Astrocyte (in vitro differentiated cells and primary cell): ENCODE measurements around the gene NFATC4. TPM values are rescaled to one million over a fixed set of nuclear protein-coding genes. Genes with fewer than 3 reads are reported as not detected.

Experiments used
- DNase-seq: peaks from one replicate; pipeline ENCODE4 v3.0.0-alpha.2; 2010; ENCODE audit warnings: low read depth
- FAIRE-seq: peaks from 2 replicates; lab custom pipeline; 2011; peaks lifted over from hg19 to GRCh38; lab: Jason Lieb, UNC
- H2AFZ ChIP-seq: 2 replicates; pipeline ENCODE4 v1.6.0; 2012; ENCODE audit warnings: low read depth, low read length, inconsistent platforms
- H3K27ac ChIP-seq: 2 replicates; pipeline ENCODE4 v1.5.1; 2011; ENCODE audit warnings: low read depth, low read length, inconsistent platforms
- H3K27me3 ChIP-seq: 2 replicates; pipeline ENCODE4 v1.6.0; 2011; ENCODE audit warnings: low read length, inconsistent platforms; ENCODE audit not compliant: insufficient read depth
- H3K36me3 ChIP-seq: 2 replicates; pipeline ENCODE4 v1.5.1; 2011; ENCODE audit warnings: low read length, inconsistent platforms; ENCODE audit not compliant: insufficient read depth
- H3K4me1 ChIP-seq: 2 replicates; pipeline ENCODE4 v1.5.1; 2011; ENCODE audit warnings: low read length, inconsistent platforms; ENCODE audit not compliant: insufficient read depth
- H3K4me2 ChIP-seq: 2 replicates; pipeline ENCODE4 v1.6.0; 2012; ENCODE audit warnings: low read length, inconsistent platforms
- H3K4me3 ChIP-seq: 2 replicates; pipeline ENCODE4 v1.5.1; 2011; ENCODE audit warnings: low read depth, mild to moderate bottlenecking, low read length, inconsistent platforms; ENCODE audit not compliant: insufficient read depth
- H3K79me2 ChIP-seq: 2 replicates; pipeline ENCODE4 v1.6.0; 2012; ENCODE audit warnings: mild to moderate bottlenecking, low read length, inconsistent platforms; ENCODE audit not compliant: insufficient read depth
- H3K9ac ChIP-seq: 2 replicates; pipeline ENCODE4 v1.6.0; 2012; ENCODE audit warnings: mild to moderate bottlenecking, low read length, inconsistent platforms
- H3K9me3 ChIP-seq: 2 replicates; pipeline ENCODE4 v1.5.1; 2012; ENCODE audit warnings: low read depth, mild to moderate bottlenecking, low read length, inconsistent platforms; ENCODE audit not compliant: insufficient read depth
- H4K20me1 ChIP-seq: 2 replicates; pipeline ENCODE4 v1.6.0; 2012; ENCODE audit warnings: low read length, inconsistent platforms; ENCODE audit not compliant: insufficient read depth
- H3K27ac Mint-ChIP-seq: one replicate; pipeline ENCODE4 v1.8.0; 2021; ENCODE audit warnings: mild to moderate bottlenecking, mixed read lengths; ENCODE audit not compliant: unreplicated experiment
- H3K27me3 Mint-ChIP-seq: one replicate; pipeline ENCODE4 v1.8.0; 2021; ENCODE audit warnings: low read depth, mixed read lengths; ENCODE audit not compliant: unreplicated experiment
- H3K36me3 Mint-ChIP-seq: one replicate; pipeline ENCODE4 v1.8.0; 2021; ENCODE audit warnings: low read depth, mixed read lengths; ENCODE audit not compliant: unreplicated experiment
- H3K4me1 Mint-ChIP-seq: one replicate; pipeline ENCODE4 v1.8.0; 2021; ENCODE audit warnings: low read depth, mixed read lengths; ENCODE audit not compliant: unreplicated experiment
- H3K4me3 Mint-ChIP-seq: one replicate; pipeline ENCODE4 v1.8.0; 2021; ENCODE audit warnings: mild to moderate bottlenecking, moderate library complexity, mixed read lengths; ENCODE audit not compliant: unreplicated experiment
- H3K9me3 Mint-ChIP-seq: one replicate; pipeline ENCODE4 v1.8.0; 2021; ENCODE audit warnings: mild to moderate bottlenecking, mixed read lengths; ENCODE audit not compliant: unreplicated experiment
- EZH2 ChIP-seq: IDR thresholded peaks from 2 replicates; pipeline ENCODE4 v1.6.1; 2012; ENCODE audit warnings: mild to moderate bottlenecking, low read length, inconsistent platforms; ENCODE audit not compliant: insufficient read depth
- total RNA-seq: library from RNA; stranded (reverse); gene quantifications from 2 replicates; pipeline ENCODE4 v1.2.1, GENCODE V29; 2021
- TF ChIP-seq, protein P1 (sequence below): IDR thresholded peaks from 2 replicates; pipeline ENCODE4 v1.5.1; 2011; ENCODE audit warnings: low read depth, mild to moderate bottlenecking, inconsistent platforms, low read length, moderate library complexity; ENCODE audit not compliant: insufficient read depth

NFATC4 gene
- total RNA-seq, 1 donor from 2014 or later, result 61.9 TPM

DNA sequence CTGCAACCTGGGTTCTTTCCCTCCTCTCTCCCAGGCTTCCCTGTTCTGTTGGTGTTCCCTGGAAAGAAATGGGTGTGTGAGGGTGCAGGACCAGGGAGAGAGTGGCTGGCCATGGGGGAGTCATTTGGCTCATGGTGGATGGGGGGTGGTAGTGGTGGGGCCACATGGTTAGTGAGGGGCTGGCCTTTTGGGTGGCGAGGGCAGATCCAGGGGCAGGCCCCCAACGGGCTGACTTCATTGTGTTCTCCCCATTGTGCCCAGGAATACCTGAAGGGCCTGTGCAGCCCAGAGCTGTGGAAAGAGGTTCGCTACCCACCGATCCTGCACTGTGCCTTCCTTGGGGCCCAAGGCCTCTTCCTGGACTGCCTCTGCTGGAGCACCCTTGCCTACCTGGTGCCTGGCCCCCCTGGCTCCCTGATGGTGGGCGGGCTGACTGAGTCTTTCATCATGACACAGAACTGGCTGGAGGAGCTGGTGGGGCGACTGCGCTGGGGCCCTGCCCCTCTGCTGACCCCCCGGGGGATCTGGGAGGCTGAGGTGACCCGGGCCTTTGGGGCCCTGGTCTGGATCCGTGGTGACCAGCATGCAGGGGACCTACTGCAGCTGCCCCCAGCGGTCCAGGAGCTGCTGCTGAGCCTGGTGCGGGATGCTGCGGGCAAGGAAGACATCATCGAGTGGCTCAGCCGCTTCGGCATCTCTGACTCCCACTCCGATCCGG lies 39.8 kb downstream of the NFATC4 start:
- H3K27me3 Mint-ChIP-seq, result peaks cover 2% of the 10 kb centered on the region
- Histone ChIP-seq H3K27me3 (peaks cover 3% of the 10 kb centered on the region), H2AFZ (no peak overlapping the region), H3K79me2 (no peaks in the 10 kb centered on the region), H3K36me3 (no peaks in the 10 kb centered on the region), H3K4me1 (peaks cover 4% of the 10 kb centered on the region), H4K20me1 (no peaks in the 10 kb centered on the region), H3K4me3 (no peak overlapping the region), H3K9me3 (no peaks in the 10 kb centered on the region), H3K9ac (no peak overlapping the region), H3K27ac (no peak overlapping the region), H3K4me2 (no peak overlapping the region)
- DNase-seq (no peak), FAIRE-seq (no peak)
- TF ChIP-seq, protein P1, sequence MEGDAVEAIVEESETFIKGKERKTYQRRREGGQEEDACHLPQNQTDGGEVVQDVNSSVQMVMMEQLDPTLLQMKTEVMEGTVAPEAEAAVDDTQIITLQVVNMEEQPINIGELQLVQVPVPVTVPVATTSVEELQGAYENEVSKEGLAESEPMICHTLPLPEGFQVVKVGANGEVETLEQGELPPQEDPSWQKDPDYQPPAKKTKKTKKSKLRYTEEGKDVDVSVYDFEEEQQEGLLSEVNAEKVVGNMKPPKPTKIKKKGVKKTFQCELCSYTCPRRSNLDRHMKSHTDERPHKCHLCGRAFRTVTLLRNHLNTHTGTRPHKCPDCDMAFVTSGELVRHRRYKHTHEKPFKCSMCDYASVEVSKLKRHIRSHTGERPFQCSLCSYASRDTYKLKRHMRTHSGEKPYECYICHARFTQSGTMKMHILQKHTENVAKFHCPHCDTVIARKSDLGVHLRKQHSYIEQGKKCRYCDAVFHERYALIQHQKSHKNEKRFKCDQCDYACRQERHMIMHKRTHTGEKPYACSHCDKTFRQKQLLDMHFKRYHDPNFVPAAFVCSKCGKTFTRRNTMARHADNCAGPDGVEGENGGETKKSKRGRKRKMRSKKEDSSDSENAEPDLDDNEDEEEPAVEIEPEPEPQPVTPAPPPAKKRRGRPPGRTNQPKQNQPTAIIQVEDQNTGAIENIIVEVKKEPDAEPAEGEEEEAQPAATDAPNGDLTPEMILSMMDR, result no peak
- TF ChIP-seq EZH2, result no peak
- no peak overlapping the region for H3K4me3 Mint-ChIP-seq
- no peaks in the 10 kb centered on the region for H3K9me3 Mint-ChIP-seq
- H3K4me1 Mint-ChIP-seq, result peaks cover 17% of the 10 kb centered on the region
- no peak overlapping the region for H3K27ac Mint-ChIP-seq
- H3K36me3 Mint-ChIP-seq, result peaks cover 26% of the 10 kb centered on the region

DNA sequence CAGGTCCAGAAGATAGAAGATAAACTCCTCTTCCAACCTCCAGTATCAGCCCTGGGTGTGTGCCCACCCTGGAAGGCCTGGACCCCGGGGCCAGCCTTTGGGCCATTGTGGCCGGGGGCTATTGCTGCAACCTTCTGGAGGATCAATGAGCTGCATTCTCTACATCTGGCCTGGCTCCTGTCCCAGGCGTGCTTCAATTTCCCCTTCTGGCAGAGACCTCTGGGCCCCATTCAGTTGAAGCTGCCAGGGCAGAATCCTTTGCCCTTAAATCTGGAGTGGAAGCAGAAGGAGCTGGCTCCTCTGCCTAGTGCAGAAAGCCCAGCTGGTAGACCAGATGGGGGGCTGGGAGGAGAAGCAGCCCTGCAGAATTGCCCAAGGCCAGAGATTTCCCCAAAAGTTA lies 40.8 kb downstream of the NFATC4 start:
- no peak overlapping the region for H3K4me2 ChIP-seq
- no peaks in the 10 kb centered on the region for H3K9me3 ChIP-seq
- no peak for TF ChIP-seq EZH2
- TF ChIP-seq, protein P1, result no peak
- H3K36me3 Mint-ChIP-seq, result peaks cover 27% of the 10 kb centered on the region
- peaks cover 3% of the 10 kb centered on the region for H3K27me3 ChIP-seq
- H3K27ac Mint-ChIP-seq, result no peak overlapping the region
- H3K4me1 ChIP-seq, result no peaks in the 10 kb centered on the region
- no peaks in the 10 kb centered on the region for H3K36me3 ChIP-seq
- H3K9ac ChIP-seq, result no peak overlapping the region
- no peaks in the 10 kb centered on the region for H4K20me1 ChIP-seq
- no peak overlapping the region for H3K27ac ChIP-seq
- no peaks in the 10 kb centered on the region for H3K79me2 ChIP-seq
- FAIRE-seq (no peak), DNase-seq (no peak)
- H3K4me3 ChIP-seq, result no peak overlapping the region
- H3K4me3 Mint-ChIP-seq, result no peak overlapping the region
- H2AFZ ChIP-seq, result no peak overlapping the region
- H3K4me1 Mint-ChIP-seq, result peaks cover 7% of the 10 kb centered on the region
- peaks cover 2% of the 10 kb centered on the region for H3K27me3 Mint-ChIP-seq
- H3K9me3 Mint-ChIP-seq, result no peaks in the 10 kb centered on the region

DNA sequence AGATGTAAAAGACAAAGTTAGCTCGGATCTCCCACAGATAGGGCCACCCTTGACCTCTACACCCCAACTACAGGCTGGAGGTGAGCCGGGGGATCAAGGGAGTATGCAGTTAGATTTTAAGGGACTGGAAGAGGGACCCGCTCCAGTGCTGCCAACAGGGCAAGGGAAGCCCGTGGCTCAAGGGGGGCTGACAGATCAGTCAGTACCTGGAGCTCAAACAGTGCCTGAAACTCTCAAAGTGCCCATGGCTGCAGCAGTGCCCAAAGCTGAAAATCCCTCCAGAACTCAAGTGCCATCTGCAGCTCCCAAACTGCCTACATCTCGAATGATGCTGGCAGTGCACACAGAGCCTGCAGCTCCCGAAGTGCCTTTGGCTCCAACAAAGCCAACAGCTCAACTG lies 41.2 kb downstream of the NFATC4 start:
- TF ChIP-seq, protein P1, result no peak
- Histone ChIP-seq H3K4me3 (no peak overlapping the region), H3K36me3 (no peaks in the 10 kb centered on the region), H3K4me1 (no peaks in the 10 kb centered on the region), H3K9me3 (no peaks in the 10 kb centered on the region), H3K79me2 (no peaks in the 10 kb centered on the region), H3K27me3 (peaks cover 3% of the 10 kb centered on the region), H3K9ac (no peak overlapping the region), H2AFZ (no peak overlapping the region), H3K27ac (no peak overlapping the region), H3K4me2 (no peak overlapping the region), H4K20me1 (no peaks in the 10 kb centered on the region)
- FAIRE-seq, result no peak
- peaks cover 2% of the 10 kb centered on the region for H3K27me3 Mint-ChIP-seq
- no peak overlapping the region for H3K4me3 Mint-ChIP-seq
- DNase-seq, result no peak
- peaks cover 30% of the 10 kb centered on the region for H3K36me3 Mint-ChIP-seq
- H3K9me3 Mint-ChIP-seq, result no peaks in the 10 kb centered on the region
- H3K27ac Mint-ChIP-seq, result no peak overlapping the region
- H3K4me1 Mint-ChIP-seq, result peaks cover 3% of the 10 kb centered on the region
